Hepatocyte (in vitro differentiated cells): ENCODE data around the gene GNAO1.

Experiments used
- CTCF ChIP-seq: fragments of 200-600 bp; sonication (generic); IDR thresholded peaks from 2 replicates; pipeline ENCODE4 v1.5.1; 2016; ENCODE audit warnings: antibody characterized with exemption, mild to moderate bottlenecking; ENCODE audit not compliant: poor library complexity
- EZH2 ChIP-seq: fragments of 200-600 bp; sonication (generic); IDR thresholded peaks from 2 replicates; pipeline ENCODE4 v1.6.1; 2016; ENCODE audit warnings: antibody characterized with exemption, mild to moderate bottlenecking, borderline replicate concordance

GRCh38 chr16:56265746-56266145 lies 74.5 kb downstream of the GNAO1 start:
- TF ChIP-seq CTCF (no peak), EZH2 (no peak)
